Fibroblast of villous mesenchyme (primary cell): Measurements from ENCODE around the gene ARRDC3. TPM values are rescaled to one million over a fixed set of nuclear protein-coding genes. Genes with fewer than 3 reads are reported as not detected.
"Not testable (repeated sequence)": the region's sequence is repeated elsewhere in the genome, so short reads cannot be mapped to it uniquely, and the experiment has no call there.

ENCODE experiments used
- DNase-seq: peaks from one replicate; pipeline ENCODE4 v3.0.0-alpha.2; 2010; ENCODE audit warnings: low read depth
- H3K4me3 ChIP-seq: 2 replicates; pipeline ENCODE4 v1.5.1; 2011; ENCODE audit warnings: low read depth, mild to moderate bottlenecking, low read length
- total RNA-seq: library from RNA; depleted of rRNA; stranded (reverse); fragments of >200 nt; gene quantifications from 2 replicates; pipeline ENCODE4 v1.2.3, GENCODE V29; 2012
- TF ChIP-seq, protein P1 (sequence below): IDR thresholded peaks from 2 replicates; pipeline ENCODE4 v1.5.1; 2012; ENCODE audit warnings: low read depth, mild to moderate bottlenecking, low read length; ENCODE audit not compliant: insufficient read depth

The ARRDC3 gene
- total RNA-seq, 1 donor: 56.6 TPM

DNA sequence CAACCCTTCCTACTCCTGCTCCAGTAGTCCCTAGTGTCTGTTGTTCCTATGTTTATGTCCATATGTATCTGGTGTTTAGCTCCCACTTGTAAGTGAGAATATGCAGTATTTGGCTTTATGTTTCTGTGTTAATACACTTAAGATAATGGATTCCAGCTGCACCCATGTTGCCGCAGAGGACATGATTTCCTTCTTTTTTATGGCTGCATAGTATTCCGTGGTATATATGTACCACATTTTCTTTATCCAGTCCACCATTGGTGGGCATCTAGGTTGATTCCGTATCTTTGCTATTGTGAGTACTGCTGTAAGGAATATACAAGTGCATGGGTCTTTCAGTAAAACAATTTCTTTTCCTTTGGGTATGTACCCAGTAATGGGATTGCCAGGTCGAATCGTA, 5.2 kb upstream of the ARRDC3 start:
- TF ChIP-seq, protein P1, sequence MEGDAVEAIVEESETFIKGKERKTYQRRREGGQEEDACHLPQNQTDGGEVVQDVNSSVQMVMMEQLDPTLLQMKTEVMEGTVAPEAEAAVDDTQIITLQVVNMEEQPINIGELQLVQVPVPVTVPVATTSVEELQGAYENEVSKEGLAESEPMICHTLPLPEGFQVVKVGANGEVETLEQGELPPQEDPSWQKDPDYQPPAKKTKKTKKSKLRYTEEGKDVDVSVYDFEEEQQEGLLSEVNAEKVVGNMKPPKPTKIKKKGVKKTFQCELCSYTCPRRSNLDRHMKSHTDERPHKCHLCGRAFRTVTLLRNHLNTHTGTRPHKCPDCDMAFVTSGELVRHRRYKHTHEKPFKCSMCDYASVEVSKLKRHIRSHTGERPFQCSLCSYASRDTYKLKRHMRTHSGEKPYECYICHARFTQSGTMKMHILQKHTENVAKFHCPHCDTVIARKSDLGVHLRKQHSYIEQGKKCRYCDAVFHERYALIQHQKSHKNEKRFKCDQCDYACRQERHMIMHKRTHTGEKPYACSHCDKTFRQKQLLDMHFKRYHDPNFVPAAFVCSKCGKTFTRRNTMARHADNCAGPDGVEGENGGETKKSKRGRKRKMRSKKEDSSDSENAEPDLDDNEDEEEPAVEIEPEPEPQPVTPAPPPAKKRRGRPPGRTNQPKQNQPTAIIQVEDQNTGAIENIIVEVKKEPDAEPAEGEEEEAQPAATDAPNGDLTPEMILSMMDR: no peak
- H3K4me3 ChIP-seq: no peak overlapping the region
- no peak for DNase-seq

DNA sequence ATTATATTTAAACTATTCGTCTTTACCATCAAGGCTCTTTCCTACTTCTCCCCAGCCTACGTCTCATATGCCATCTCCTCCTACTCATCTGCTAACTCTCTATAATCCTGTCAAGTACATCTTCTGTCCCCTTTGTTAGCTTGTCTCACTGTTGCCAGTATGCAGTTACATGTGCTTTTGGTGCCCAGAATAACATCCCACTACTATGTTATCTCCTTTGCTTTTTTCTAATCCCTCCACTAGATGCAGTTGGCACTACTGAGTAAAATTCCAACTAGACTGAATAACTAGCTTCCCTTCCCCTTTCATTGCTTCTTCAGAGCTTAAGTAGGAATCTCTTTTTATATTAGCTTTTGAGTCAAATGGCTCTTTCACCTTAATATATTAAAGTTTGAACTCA, 3.0 kb upstream of the ARRDC3 start:
- DNase-seq: no peak
- H3K4me3 ChIP-seq: no peak overlapping the region
- TF ChIP-seq, protein P1: no peak

DNA sequence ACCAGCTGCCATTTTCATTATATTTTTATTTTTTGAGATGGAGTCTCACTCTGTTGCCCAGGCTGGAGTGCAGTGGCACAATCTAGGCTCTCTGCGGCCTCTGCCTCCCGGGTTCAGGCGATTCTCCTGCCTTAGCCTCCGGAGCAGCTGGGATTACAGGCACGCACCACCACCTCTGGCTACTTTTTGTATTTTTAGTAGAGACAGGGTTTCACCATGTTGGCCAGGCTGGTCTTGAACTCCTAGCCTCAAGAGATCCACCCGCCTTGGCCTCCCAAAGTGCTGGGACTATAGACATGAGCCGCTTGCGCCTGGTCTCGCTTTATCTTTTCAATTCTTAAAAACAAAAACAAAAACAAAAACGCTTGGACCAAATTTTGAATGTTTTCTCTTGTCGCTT, 2.5 kb upstream of the ARRDC3 start:
- H3K4me3 ChIP-seq, DNase-seq: not testable (repeated sequence)

DNA sequence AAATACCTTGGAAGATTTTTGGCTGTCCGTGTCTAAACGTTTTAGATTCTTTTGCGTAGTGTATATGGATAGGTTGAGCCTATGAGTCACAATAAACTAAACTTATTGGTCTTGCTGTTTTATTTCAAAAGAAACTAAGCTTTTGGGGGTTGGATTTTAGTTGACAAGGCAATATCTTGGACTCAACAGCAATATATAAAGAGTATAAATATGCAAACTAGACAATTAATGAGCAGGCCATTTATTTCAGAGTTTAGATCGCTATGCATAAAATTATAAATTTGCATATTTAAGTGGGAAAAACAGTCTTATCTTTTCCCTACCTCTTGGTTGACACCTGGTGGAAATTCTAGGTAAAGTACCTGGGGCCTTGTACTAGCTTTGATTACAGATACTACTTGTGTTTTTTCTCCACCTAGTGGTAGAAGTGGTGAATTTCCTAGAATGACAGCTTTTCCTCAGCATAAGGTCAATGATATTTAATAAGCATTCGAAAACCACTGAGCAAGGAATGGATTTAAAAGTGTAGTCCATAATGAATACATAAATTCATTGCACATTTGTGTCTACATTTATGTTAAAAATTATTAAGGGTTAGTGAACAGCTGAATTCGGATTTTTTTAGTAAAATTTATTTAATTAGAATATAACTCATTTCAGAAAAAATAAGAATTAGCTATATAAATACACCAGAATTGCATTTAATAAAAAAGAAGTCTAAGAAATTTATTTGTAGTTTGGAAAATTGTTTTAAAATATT, 1.7 kb upstream of the ARRDC3 start:
- TF ChIP-seq, protein P1: peak; percentile 95
- H3K4me3 ChIP-seq: no peak overlapping the region
- DNase-seq: peak; percentile 92

DNA sequence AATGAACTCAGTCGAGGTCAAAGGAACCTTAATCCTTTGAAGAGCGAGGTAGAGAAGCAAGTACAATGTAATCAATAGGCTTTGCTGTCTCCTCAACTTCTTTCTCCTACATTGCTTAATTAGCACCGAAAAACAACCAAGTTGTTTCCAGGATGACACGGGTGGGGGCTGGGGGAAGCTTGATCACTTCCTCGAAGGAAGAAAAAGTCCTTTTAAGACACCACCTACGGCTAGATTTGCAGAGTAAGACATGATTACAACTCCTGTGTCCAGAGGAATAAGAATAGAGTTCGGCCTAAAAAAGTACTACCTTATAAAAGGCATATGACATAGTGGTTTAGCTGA, 811 bp upstream of the ARRDC3 start:
- peak overlapping the region; percentile 90 for H3K4me3 ChIP-seq
- DNase-seq: no peak
- TF ChIP-seq, protein P1: no peak

DNA sequence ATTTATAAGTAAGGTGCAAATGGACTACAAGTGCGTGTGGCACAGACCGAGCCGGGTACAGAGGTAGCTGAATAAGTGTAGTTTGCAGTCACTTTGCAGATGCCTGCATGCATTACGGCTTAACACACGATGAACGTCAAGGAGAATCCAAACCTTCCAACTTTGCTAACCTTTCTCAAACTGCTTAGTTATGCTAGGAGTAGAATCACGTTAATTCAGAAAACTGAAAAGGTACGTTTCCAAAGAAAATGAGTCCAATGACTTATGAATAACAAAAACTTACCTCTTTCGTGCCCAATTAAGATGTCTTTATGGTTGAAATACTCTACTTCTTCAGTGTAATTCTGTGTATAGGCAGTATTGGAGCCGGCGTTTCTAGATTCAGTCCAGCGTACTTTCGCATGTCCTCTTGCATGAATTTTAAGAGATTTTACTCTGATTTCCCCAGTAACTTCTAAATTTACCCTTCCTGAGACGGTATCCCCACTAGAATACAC, 539 bp downstream of the ARRDC3 start:
- TF ChIP-seq, protein P1: no peak
- DNase-seq: peak; percentile 58
- peak overlapping the region; percentile 90 for H3K4me3 ChIP-seq

DNA sequence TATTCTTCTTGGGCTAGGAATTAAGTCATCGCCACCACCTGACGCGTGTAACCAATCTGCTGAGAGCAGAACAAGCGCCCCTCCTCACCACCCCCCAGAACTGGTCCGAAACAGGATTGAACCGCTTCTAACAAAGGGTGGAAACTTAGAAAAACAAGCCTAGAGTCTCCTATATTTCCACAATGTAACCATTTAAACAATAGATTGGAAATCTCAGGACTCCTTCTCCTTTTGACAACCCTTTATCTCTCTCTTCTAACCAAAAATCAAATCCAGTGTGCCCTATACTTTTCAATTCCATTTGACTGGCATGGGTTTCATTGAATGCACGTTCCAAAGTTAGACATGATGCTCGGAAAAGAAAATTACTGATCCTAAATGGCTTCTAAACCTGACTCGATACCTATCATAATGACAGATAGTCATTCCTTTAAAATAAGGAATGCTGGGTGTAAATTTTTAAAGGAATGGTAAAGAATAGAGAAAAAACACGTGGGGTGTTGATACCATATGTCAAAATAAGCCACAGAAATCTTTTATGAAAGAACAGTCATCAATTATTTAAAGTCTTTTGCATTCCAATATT, 1.2 kb downstream of the ARRDC3 start:
- peak; percentile 86 for DNase-seq
- H3K4me3 ChIP-seq: peak overlapping the region; percentile 90
- TF ChIP-seq, protein P1: no peak
